Hepatocyte (in vitro differentiated cells): ENCODE measurements around the gene PHLDB1. TPM values are rescaled to one million over a fixed set of nuclear protein-coding genes. Genes with fewer than 3 reads are reported as not detected.
A peak's percentile ranks its signal among the peaks of the same experiment; 100 is the strongest.

ENCODE experiments used
- DNase-seq: peaks from one replicate; pipeline ENCODE4 v3.0.0-alpha.2; 2016; ENCODE audit warnings: low spot score
- H2AFZ ChIP-seq: fragments of 200-600 bp; sonication (generic); 2 replicates; pipeline ENCODE4 v1.6.0; 2016; ENCODE audit warnings: antibody characterized with exemption, mild to moderate bottlenecking
- H3K27ac ChIP-seq: fragments of 200-600 bp; sonication (generic); 2 replicates; pipeline ENCODE4 v1.5.1; 2016; ENCODE audit warnings: mild to moderate bottlenecking
- H3K27me3 ChIP-seq: fragments of 200-600 bp; sonication (generic); 2 replicates; pipeline ENCODE4 v1.6.1; 2016
- H3K36me3 ChIP-seq: fragments of 200-600 bp; sonication (generic); replicated peaks from 2 replicates; pipeline ENCODE4 v1.5.1; 2016; ENCODE audit warnings: low read depth; ENCODE audit not compliant: insufficient read depth
- H3K4me1 ChIP-seq: fragments of 200-600 bp; sonication (generic); 2 replicates; pipeline ENCODE4 v1.5.1; 2016; ENCODE audit warnings: mild to moderate bottlenecking, moderate library complexity; ENCODE audit not compliant: insufficient read depth
- H3K4me2 ChIP-seq: fragments of 200-600 bp; sonication (generic); 2 replicates; pipeline ENCODE4 v1.6.0; 2016
- H3K4me3 ChIP-seq: fragments of 200-600 bp; sonication (generic); 2 replicates; pipeline ENCODE4 v1.5.1; 2016; ENCODE audit warnings: mild to moderate bottlenecking
- H3K79me2 ChIP-seq: fragments of 200-600 bp; sonication (generic); 2 replicates; pipeline ENCODE4 v1.6.0; 2017; ENCODE audit warnings: mild to moderate bottlenecking
- H3K9me2 ChIP-seq: fragments of 200-600 bp; sonication (generic); replicated peaks from 2 replicates; pipeline ENCODE4 v1.6.0; 2017; ENCODE audit warnings: mild to moderate bottlenecking; ENCODE audit not compliant: insufficient read depth
- H3K9me3 ChIP-seq: fragments of 200-600 bp; sonication (generic); 2 replicates; pipeline ENCODE4 v1.5.1; 2016; ENCODE audit warnings: low read depth, mild to moderate bottlenecking
- H4K20me1 ChIP-seq: fragments of 200-600 bp; sonication (generic); 2 replicates; pipeline ENCODE4 v1.6.0; 2016; ENCODE audit warnings: mild to moderate bottlenecking; ENCODE audit not compliant: insufficient read depth, poor library complexity, severe bottlenecking
- CTCF ChIP-seq: fragments of 200-600 bp; sonication (generic); IDR thresholded peaks from 2 replicates; pipeline ENCODE4 v1.5.1; 2016; ENCODE audit warnings: antibody characterized with exemption, mild to moderate bottlenecking; ENCODE audit not compliant: poor library complexity
- EZH2 ChIP-seq: fragments of 200-600 bp; sonication (generic); IDR thresholded peaks from 2 replicates; pipeline ENCODE4 v1.6.1; 2016; ENCODE audit warnings: antibody characterized with exemption, mild to moderate bottlenecking, borderline replicate concordance
- EZH2phosphoT487 ChIP-seq: fragments of 200-600 bp; sonication (generic); IDR thresholded peaks from one replicate; pipeline ENCODE4 v1.6.1; 2018; ENCODE audit warnings: antibody characterized with exemption, mild to moderate bottlenecking, low read depth, moderate library complexity; ENCODE audit not compliant: unreplicated experiment, severe bottlenecking
- WGBS: methylation state at CpG from one replicate; pipeline ENCODE4 v1.1.6; 2016; ENCODE audit warnings: low lambda C conversion rate; ENCODE audit errors: missing lambda C conversion rate; 5-methylcytosine and 5-hydroxymethylcytosine counted together
- polyA plus RNA-seq: library from polyadenylated mRNA; unstranded; fragments of >200 nt; fragmentation: Nextera tagmentation; extraction: Ambion mirVana; gene quantifications from 2 replicates; pipeline ENCODE4 v1.2.1, GENCODE V29; 2016
- total RNA-seq: library from RNA; depleted of rRNA; stranded (reverse); fragments of >200 nt; gene quantifications from 2 replicates; pipeline ENCODE4 v1.2.3, GENCODE V29; 2014

The PHLDB1 gene
- total RNA-seq (45.8 and 51.8 TPM in 2 replicates), polyA plus RNA-seq (71.1 and 73.0 TPM in 2 replicates)

DNA sequence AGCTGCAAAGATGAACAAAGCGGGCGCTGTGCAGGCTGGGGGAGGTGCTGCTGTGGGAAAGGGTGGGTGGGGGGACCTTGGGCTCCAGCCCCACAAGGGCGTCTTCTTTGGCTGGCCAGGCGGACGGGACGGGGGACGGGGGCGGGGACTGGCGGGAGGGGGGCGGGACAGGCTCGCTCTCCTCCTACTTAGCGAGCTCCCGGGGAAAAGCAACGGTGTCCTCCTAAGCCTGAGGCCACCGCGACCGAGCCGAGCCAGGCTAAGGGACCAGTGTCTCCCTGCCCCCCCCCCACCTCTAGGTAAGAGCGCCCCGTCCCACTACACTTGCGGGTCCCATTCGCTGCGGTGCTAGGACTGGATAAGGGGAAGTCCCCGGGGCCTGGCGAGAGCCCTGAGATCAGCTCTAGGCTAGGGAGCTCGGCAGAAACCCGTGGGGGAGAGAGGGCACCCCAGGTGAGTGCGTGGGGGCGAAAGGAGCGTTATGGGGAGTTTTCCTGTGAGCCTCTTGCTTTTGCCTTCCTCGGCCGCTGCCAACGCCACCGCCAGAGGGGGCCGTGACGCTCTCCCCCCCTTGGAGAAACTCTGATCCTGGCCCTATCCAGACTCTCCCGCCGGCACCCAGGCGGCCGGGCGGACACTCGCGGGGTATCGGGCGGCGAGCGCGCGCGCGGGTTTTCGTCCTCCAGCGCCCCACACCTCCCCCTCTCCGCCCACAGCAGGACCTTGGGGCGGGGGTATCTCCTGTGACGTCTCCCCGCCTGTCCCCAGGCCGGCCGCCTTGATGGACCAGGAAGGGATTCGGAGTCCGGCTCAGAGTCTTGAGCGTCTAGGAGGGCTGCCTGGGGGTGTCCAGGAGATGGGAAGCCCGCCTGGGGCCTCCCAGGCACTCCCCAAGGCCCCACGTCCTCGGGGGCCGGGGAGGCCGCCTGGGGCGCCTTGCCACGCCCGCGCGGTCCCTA lies at the start of gene PHLDB1:
TSS of gene PHLDB1 (plus strand) at position 215 of the 959 bp plus-strand sequence. CDS start 6,222 bp downstream, outside the sequence.
- peak within 1 kb of the TSS; percentile 60 for H2AFZ ChIP-seq
- H3K4me3 ChIP-seq = peak within 1 kb of the TSS; percentile 84
- TF ChIP-seq EZH2 = peak; percentile 55
- no peak for TF ChIP-seq EZH2phosphoT487
- peak; percentile 49 for TF ChIP-seq CTCF
- no peaks in the 10 kb centered on the region for H4K20me1 ChIP-seq
- H3K36me3 ChIP-seq = no peaks in the 10 kb centered on the region
- H3K27me3 ChIP-seq = peaks cover 23% of the 10 kb centered on the region
- no peaks in the 10 kb centered on the region for H3K9me3 ChIP-seq
- peaks cover 3% of the 10 kb centered on the region for H3K79me2 ChIP-seq
- no peaks in the 10 kb centered on the region for H3K9me2 ChIP-seq
- H3K27ac ChIP-seq = peak within 1 kb of the TSS; percentile 86
- DNase-seq = peak; percentile 68
- peak within 1 kb of the TSS; percentile 99 for H3K4me2 ChIP-seq
- peaks cover 73% of the 10 kb centered on the region for H3K4me1 ChIP-seq
- 2% methylated on average over 50 of the region's 72 CpGs for WGBS

DNA sequence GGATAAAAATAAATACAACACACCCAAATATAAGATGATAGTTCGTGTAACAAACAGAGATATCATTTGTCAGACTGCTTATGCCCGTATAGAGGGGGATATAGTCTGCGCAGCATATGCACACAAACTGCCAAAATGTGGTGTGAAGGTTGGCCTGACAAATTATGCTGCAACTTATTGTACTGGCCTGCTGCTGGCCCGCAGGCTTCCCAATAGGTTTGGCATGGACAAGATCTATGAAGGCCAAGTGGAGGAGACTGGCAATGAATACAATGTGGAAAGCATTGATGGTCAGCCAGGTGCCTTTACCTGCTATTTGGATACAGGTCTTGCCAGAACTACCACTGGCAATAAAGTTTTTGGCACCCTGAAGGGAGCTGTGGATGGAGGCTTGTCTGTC lies 46.6 kb upstream of the PHLDB1 start:
- H3K4me3 ChIP-seq = no peak overlapping the region
- WGBS = 95% methylated on average over 4 of the region's 4 CpGs
- TF ChIP-seq EZH2phosphoT487 (no peak), CTCF (no peak), EZH2 (no peak)
- peaks cover 7% of the 10 kb centered on the region for H3K4me1 ChIP-seq
- H4K20me1 ChIP-seq = no peaks in the 10 kb centered on the region
- no peak overlapping the region for H3K27ac ChIP-seq
- H3K27me3 ChIP-seq = no peaks in the 10 kb centered on the region
- H3K9me2 ChIP-seq = no peaks in the 10 kb centered on the region
- H3K9me3 ChIP-seq = no peaks in the 10 kb centered on the region
- no peak overlapping the region for H2AFZ ChIP-seq
- no peak for DNase-seq
- no peak overlapping the region for H3K4me2 ChIP-seq
- H3K79me2 ChIP-seq = peaks cover 4% of the 10 kb centered on the region
- H3K36me3 ChIP-seq = no peaks in the 10 kb centered on the region

DNA sequence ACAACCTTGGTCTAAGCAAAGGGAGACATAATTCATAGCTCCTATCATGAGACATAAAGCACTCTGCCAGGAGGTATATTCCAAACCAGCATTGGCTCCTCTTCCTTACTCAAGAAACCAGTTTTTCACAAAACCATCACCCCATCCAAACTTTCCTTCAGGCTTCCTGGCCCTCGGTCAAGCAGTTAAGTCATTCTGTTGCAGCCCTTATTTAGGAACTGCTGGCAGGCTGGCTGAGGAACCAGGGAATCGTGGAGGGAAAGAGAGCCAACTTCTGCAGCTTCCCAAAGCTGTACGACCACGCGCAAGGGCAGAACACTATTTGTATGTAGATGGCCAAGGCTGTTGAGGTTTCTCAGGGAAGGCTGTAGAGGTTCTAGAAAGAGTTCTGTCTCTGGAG lies 42.4 kb upstream of the PHLDB1 start:
- H3K79me2 ChIP-seq = peaks cover 4% of the 10 kb centered on the region
- no peak overlapping the region for H2AFZ ChIP-seq
- H3K9me3 ChIP-seq = no peaks in the 10 kb centered on the region
- peak overlapping the region; percentile 83 for H3K4me2 ChIP-seq
- TF ChIP-seq EZH2 = no peak
- TF ChIP-seq CTCF = no peak
- 88% methylated on average over 5 of the region's 5 CpGs for WGBS
- H3K9me2 ChIP-seq = no peaks in the 10 kb centered on the region
- no peak overlapping the region for H3K27ac ChIP-seq
- no peaks in the 10 kb centered on the region for H4K20me1 ChIP-seq
- H3K4me3 ChIP-seq = no peak overlapping the region
- no peak for DNase-seq
- no peaks in the 10 kb centered on the region for H3K27me3 ChIP-seq
- no peaks in the 10 kb centered on the region for H3K36me3 ChIP-seq
- peaks cover 7% of the 10 kb centered on the region for H3K4me1 ChIP-seq
